Measurements from ENCODE around the gene PISD.
"Not testable (repeated sequence)": the region's sequence is repeated elsewhere in the genome, so short reads cannot be mapped to it uniquely, and the experiment has no call there.

The PISD gene

DNA sequence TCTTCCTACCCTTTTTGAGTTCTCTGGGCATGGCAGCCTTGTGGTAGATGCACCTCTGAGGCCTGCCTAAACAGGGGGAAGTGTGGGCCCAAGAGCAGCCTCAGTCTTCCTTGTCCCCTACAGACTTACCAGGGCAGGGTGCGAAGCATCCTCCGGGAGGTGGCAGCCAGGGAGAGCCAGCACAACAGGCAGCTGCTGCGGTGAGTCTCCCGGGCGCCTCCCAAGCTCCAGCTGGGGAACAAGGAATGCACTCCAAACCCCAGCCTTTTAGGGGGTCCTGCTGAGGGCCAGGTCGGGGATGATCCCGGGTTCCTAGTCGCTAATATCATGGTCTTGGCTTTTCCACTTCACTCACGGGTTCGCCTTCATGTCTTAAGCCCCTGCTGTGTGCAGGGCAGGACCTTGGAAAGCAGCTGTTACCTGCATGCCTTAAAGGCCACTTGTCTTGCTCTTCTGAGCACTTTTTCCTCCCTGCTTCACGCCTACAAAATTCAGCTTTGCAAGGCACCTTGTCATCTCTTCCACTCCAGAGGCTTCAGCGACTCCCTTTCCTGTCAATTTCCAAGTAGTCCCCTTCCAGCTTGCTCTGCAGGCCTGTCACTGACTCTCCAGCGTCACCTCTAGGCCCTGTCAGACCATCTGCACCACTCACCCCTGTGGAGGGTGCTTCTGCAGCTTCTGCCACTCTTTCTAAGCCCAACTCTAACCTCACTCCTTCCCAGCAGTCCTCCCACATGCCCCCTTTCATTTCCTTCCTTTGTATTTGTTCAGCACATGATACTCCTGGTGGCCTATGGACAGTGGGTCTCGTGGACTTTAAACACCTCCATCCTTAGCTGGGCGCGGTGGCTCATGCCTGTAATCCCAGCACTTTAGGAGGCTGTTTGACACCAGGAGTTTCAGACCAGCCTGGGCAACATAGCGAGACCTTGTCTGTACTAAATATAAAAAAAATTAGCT is 57.0 kb downstream of the PISD start:
- no peak for FAIRE-seq

DNA sequence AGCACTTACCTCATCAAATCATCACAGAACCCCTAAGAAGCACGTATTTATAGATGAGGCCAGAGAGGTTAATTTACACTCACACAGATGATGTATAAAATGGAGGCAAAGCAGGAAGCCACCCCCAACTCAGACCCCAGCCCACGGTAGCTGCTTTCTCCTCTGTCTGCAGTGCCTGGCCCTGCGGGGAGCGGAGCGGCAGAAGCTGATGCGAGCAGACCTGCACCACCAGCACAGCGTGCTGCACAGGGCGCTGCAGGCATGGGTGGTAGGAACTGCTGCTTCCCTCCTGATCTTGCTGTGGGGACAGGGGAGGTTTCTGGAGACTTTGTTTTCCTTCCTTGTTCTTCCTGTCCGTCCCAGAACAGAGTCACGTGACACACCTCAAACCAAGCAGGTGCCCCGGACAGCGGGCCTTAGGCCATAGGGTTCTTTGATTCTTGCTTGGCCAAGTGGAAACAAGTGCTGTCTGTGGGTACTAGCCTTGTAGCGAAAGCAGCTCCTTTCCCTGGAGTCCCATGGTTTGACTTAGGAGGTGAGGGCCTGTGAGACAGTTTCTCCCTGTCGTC is 57.8 kb downstream of the PISD start:
- no peak for FAIRE-seq

GRCh38 chr22:31603574-31603973 is 58.4 kb downstream of the PISD start:
- no peak for FAIRE-seq

- FAIRE-seq = no peak
Measured at GRCh38 chr22:31603081-31603525, 58.9 kb downstream of the PISD start.

- FAIRE-seq = no peak
Measured at GRCh38 chr22:31602259-31602952, 59.6 kb downstream of the PISD start.

DNA sequence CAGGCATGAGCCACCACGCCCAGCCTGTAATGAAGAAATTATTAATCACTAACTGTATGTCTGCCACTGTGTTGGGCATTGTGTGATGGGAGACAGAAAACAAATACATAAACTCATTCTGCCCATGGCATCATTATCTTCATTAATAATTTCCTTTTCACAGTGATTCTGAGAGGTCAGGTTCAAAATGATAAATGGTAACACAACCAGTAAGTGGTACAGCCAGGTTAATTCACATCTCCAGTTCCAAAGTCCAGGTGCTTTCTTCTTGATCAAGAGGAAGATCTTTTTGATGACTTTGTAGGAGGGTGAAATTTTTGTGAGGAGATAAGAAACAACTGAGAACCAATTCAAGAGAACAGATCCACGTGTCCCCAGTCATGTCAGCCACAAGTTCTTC is 66.7 kb downstream of the PISD start:
- FAIRE-seq = no peak

GRCh38 chr22:31590161-31590560 is 71.9 kb downstream of the PISD start:
- FAIRE-seq = not testable (repeated sequence)

GRCh38 chr22:31588970-31589675 is 72.9 kb downstream of the PISD start:
- no peak for FAIRE-seq

GRCh38 chr22:31586137-31586920 is 75.7 kb downstream of the PISD start:
- no peak for FAIRE-seq

DNA sequence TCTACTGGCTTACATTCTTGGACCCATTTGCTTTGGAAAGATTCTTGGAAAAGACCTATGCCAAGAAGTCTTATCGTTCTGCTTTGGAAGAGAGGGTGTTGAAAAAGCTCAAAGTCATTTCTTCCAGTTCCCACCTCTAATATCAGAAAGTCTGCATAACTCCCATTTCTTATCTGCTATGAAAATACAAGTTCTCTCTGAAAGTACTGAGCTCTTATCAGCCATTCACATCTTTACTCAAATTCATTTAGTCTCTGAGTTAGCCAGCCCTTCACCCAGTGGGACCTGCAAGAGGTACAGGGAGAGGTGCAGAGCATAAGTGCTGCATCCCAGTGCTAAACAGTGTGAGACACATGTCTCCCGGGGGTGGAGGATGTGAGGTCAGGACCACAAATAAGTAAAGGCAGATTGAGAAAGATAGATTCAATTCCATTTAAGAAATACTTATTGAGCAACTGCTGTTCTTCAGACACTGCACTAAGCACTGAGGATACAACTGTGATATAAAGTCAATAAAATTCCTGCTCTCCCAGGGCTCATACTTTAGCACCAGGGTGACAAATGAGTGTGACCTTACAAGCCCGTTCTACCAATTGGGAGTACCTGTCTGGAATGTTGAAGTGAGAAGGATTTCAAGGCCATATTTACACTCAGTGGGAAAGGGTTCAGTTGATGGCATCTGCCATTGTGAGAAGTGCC is 76.7 kb downstream of the PISD start:
- no peak for FAIRE-seq

DNA sequence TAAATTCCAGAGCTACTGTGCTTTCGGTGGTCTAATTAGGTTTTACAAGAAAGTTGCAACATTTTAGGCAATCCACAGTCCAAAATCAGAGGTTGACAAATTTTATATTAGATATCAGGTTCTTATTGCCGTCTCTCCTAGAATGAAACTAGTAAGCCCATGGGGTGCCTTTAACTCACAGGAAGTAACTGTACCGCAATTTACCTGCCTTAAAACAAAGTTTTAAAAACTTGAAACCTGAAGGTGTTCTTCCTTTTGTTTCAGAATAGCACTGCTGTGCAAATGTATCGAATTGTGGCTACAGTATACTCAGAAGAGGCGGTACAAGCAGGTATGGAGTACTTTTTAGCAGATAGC is 77.2 kb downstream of the PISD start:
- no peak for FAIRE-seq

GRCh38 chr22:31583861-31584485 is 78.0 kb downstream of the PISD start:
- no peak for FAIRE-seq

DNA sequence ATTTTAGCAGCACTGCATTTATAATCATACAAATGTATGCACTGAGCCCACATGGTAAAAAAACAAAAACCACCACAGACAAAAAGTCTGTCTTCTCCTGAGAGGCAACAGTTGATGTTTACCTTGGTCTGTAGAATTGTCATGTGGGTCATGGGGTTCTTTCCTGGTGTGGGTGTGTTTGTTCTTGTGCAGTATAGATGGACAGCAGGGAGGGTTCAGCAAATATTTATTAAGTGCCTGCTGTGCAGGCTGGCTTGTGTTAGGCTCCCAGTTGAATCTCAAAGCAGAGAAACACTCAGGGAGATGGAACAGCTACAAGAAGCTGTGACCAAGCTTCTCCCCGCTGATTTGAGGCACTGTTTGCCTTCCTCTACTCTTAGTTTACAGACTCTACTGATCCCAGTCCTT is 82.2 kb downstream of the PISD start:
- no peak for FAIRE-seq

DNA sequence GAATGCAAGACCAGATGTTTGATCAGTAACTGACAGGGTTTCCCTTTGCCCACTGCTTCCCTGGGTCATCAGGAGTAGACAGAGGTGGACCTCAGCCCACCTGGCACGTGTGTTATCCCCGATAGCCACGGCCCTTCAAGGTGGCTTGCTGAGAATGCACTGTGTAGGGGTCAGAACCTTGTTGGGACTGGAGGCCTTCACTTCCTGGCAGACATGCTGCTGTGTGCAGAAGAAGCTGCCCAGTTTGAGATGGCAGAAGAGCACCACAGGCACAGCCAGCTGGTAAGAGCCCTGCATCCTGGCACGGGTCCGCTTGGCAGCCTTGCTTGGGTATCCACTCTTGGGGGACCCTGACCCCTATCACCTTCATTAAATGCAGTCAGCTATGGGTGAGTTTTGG is 83.8 kb downstream of the PISD start:
- no peak for FAIRE-seq

DNA sequence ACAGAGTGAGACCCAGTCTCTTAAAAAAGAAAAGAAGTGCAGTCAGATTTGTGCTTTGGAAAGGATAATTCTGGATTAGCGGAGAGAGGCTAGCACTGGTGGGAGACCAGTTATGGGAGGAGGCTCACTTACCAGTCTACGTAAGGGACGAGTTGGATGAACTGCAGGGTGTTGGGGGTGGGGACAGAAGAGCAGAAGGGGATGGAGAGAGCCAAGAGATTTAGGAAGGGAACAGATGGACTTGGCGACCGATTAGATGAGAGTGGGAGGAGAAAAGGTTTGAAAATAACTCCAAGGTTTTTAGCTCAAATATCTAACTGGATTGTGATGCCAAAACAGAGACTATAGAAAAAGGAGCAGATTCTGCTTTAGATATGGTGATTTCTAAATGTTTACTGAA is 84.3 kb downstream of the PISD start:
- FAIRE-seq = no peak

DNA sequence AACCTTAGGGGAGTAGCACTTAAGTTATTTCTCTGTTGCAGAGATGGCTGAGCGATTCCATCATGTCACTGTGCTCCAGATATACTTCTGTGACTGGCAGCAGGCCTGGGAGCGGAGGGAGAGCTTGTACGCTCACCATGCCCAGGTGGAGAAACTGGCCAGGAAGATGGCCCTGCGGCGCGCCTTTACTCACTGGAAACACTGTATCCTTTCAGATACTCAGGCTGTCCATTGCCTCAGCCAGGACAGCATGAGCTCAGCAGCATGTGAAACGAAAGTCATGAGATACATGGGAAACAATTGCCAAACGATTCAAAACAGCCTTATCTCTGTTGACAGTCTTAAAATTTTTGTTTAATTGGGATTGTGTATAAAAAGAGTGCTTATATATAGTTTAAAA is 86.8 kb downstream of the PISD start:
- no peak for FAIRE-seq

DNA sequence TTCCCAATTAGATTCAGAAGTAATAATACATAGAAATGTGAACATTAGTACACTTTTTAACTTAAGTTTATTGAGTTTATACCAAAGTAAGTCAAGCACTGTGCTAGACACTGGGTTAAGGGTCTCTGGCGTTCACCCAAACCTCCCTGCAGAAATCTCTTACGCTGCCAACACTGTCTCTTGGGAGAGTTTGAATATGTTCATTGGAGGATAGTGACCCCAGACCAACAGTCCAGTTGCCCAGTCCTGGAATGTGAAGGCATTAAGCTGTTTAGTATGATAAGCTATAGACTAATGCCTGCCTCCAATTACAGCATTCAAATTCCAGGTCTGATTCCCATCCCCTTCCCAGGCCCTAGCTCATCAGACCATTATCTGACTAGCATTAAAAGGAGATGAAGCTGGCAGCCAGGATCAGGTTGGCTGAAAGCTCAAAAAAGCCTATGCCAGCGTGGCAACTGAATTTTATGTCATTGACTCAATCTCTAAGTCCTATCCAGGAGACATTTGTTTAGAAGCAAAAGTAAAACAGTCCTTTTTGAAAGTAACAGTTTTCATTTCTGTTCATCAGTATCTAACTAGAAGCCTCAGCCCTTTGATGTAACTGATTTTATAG is 87.9 kb downstream of the PISD start:
- FAIRE-seq = no peak

GRCh38 chr22:31572939-31573338 is 89.1 kb downstream of the PISD start:
- no peak for FAIRE-seq

- no peak for FAIRE-seq
Measured at GRCh38 chr22:31569126-31569525, 92.9 kb downstream of the PISD start.

Measured in A204.1 (cell line).